Measurements from ENCODE around the gene LRP1B.
"Not testable (repeated sequence)": the region's sequence is repeated elsewhere in the genome, so short reads cannot be mapped to it uniquely, and the experiment has no call there.

LRP1B gene

GRCh38 chr2:141900826-141901225, 230.0 kb downstream of the LRP1B start:
- DNase-seq (ENCODE audit: low read depth in 1 of 2, low spot score in 1 of 2) = no peak

- DNase-seq (ENCODE audit: low read depth in 1 of 2, low spot score in 1 of 2) = no peak
These were observed 231.1 kb downstream of the LRP1B start for GRCh38 chr2:141899740-141900139.

GRCh38 chr2:141889788-141890187, 241.0 kb downstream of the LRP1B start:
- DNase-seq (ENCODE audit: low read depth in 1 of 2, low spot score in 1 of 2) = no peak

- DNase-seq (ENCODE audit: low read depth in 1 of 2, low spot score in 1 of 2) = no peak
These were observed 241.7 kb downstream of the LRP1B start for GRCh38 chr2:141888987-141889555.

GRCh38 chr2:141887363-141887762, 243.5 kb downstream of the LRP1B start:
- DNase-seq (ENCODE audit: low read depth in 1 of 2, low spot score in 1 of 2) = no peak

- no peak for DNase-seq (ENCODE audit: low read depth in 1 of 2, low spot score in 1 of 2)
These were observed 252.8 kb downstream of the LRP1B start for GRCh38 chr2:141878016-141878415.

- no peak for DNase-seq (ENCODE audit: low read depth in 1 of 2, low spot score in 1 of 2)
These were observed 258.7 kb downstream of the LRP1B start for GRCh38 chr2:141871913-141872634.

GRCh38 chr2:141869572-141869971, 261.2 kb downstream of the LRP1B start:
- DNase-seq (ENCODE audit: low read depth in 1 of 2, low spot score in 1 of 2) = no peak

GRCh38 chr2:141863964-141864363, 266.9 kb downstream of the LRP1B start:
- no peak for DNase-seq (ENCODE audit: low read depth in 1 of 2, low spot score in 1 of 2)

GRCh38 chr2:141856215-141856919, 274.4 kb downstream of the LRP1B start:
- no peak for DNase-seq (ENCODE audit: low read depth in 1 of 2, low spot score in 1 of 2)

- no peak for DNase-seq (ENCODE audit: low read depth in 1 of 2, low spot score in 1 of 2)
These were observed 282.6 kb downstream of the LRP1B start for GRCh38 chr2:141848191-141848590.

- no peak for DNase-seq (ENCODE audit: low read depth in 1 of 2, low spot score in 1 of 2)
These were observed 286.6 kb downstream of the LRP1B start for GRCh38 chr2:141844231-141844630.

- no peak for DNase-seq (ENCODE audit: low read depth in 1 of 2, low spot score in 1 of 2)
These were observed 295.7 kb downstream of the LRP1B start for GRCh38 chr2:141835103-141835502.

GRCh38 chr2:141828761-141829160, 302.1 kb downstream of the LRP1B start:
- DNase-seq (ENCODE audit: low read depth in 1 of 2, low spot score in 1 of 2) = no peak

- no peak for DNase-seq (ENCODE audit: low read depth in 1 of 2, low spot score in 1 of 2)
These were observed 306.0 kb downstream of the LRP1B start for GRCh38 chr2:141824790-141825189.

GRCh38 chr2:141820893-141821292, 309.9 kb downstream of the LRP1B start:
- DNase-seq (ENCODE audit: low read depth in 1 of 2, low spot score in 1 of 2) = no peak

GRCh38 chr2:141815320-141815719, 315.5 kb downstream of the LRP1B start:
- not testable (repeated sequence) for DNase-seq (ENCODE audit: low read depth in 1 of 2, low spot score in 1 of 2)

- no peak for DNase-seq (ENCODE audit: low read depth in 1 of 2, low spot score in 1 of 2)
These were observed 316.7 kb downstream of the LRP1B start for GRCh38 chr2:141814150-141814549.

- DNase-seq (ENCODE audit: low read depth in 1 of 2, low spot score in 1 of 2) = no peak
These were observed 320.7 kb downstream of the LRP1B start for GRCh38 chr2:141810148-141810547.

- DNase-seq (ENCODE audit: low read depth in 1 of 2, low spot score in 1 of 2) = no peak
These were observed 324.7 kb downstream of the LRP1B start for GRCh38 chr2:141806090-141806489.

GRCh38 chr2:141805302-141805701, 325.5 kb downstream of the LRP1B start:
- no peak for DNase-seq (ENCODE audit: low read depth in 1 of 2, low spot score in 1 of 2)

- DNase-seq (ENCODE audit: low read depth in 1 of 2, low spot score in 1 of 2) = no peak
These were observed 334.4 kb downstream of the LRP1B start for GRCh38 chr2:141796449-141796848.

Data from activated CD4-positive, alpha-beta T cell treated with anti-CD3 and anti-CD28 coated beads, Interleukin-2, amount 50 U/mL, for 24 hours (primary cell).